ENCODE measurements around the gene PASD1.
"Not testable (repeated sequence)": the region's sequence is repeated elsewhere in the genome, so short reads cannot be mapped to it uniquely, and the experiment has no call there.

The PASD1 gene

GRCh38 chrX:151687635-151688034 is 124.2 kb downstream of the PASD1 start:
- TF ChIP-seq, protein P1, sequence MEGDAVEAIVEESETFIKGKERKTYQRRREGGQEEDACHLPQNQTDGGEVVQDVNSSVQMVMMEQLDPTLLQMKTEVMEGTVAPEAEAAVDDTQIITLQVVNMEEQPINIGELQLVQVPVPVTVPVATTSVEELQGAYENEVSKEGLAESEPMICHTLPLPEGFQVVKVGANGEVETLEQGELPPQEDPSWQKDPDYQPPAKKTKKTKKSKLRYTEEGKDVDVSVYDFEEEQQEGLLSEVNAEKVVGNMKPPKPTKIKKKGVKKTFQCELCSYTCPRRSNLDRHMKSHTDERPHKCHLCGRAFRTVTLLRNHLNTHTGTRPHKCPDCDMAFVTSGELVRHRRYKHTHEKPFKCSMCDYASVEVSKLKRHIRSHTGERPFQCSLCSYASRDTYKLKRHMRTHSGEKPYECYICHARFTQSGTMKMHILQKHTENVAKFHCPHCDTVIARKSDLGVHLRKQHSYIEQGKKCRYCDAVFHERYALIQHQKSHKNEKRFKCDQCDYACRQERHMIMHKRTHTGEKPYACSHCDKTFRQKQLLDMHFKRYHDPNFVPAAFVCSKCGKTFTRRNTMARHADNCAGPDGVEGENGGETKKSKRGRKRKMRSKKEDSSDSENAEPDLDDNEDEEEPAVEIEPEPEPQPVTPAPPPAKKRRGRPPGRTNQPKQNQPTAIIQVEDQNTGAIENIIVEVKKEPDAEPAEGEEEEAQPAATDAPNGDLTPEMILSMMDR (IDR thresholded peaks at IDR 0.05): no peak
- TF ChIP-seq ZFX (IDR thresholded peaks at IDR 0.05; ENCODE audit: borderline replicate concordance): no peak
- no peak overlapping the region for H3K27ac ChIP-seq

- H3K27ac ChIP-seq: no peak overlapping the region
- no peak for TF ChIP-seq ZFX (IDR thresholded peaks at IDR 0.05; ENCODE audit: borderline replicate concordance)
- TF ChIP-seq, protein P1 (IDR thresholded peaks at IDR 0.05): no peak
Measured at GRCh38 chrX:151688695-151689094, 125.2 kb downstream of the PASD1 start.

DNA sequence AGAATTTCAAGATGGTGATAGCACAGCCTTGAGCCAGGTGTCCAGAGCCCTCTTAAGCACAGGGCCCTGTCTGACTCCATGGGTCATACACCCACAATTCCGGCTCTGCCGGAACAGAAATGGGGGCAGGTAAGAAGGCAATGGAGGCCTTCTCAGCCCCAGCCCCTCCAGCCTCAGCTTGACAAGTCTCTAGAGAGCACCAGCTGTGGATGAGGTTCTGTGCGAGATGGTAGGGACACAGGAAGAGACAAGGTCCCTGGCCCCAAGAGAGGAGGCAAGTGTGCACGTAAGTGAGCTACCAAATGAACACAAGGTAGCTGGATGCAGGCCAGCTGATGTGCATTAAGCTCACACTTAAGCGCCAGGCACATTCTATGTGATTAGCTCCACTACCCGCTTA is 129.3 kb downstream of the PASD1 start:
- H3K27ac ChIP-seq: no peak overlapping the region
- no peak for TF ChIP-seq ZFX (IDR thresholded peaks at IDR 0.05; ENCODE audit: borderline replicate concordance)
- TF ChIP-seq, protein P1 (IDR thresholded peaks at IDR 0.05): no peak

DNA sequence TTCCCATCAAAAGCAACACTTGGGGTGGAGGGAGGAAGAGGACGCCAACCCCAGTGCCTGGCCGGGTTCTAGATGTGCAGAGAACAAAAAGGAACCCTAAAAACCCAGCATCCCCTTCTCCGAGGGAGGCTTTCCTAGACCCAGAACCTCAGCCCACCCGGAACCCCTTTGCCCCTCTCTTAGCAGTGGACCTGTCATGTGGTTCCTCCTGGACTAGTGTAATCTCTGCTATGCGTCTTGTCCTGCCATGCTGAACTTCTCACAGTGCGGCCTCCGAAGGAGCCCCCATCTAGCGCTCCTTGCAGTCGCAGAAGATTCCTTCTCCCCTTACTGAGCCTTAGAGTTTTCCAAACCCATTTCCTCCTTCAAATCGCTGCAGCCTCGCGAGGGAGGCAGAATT is 130.6 kb downstream of the PASD1 start:
- no peak for TF ChIP-seq ZFX (IDR thresholded peaks at IDR 0.05; ENCODE audit: borderline replicate concordance)
- TF ChIP-seq, protein P1 (IDR thresholded peaks at IDR 0.05): no peak
- no peak overlapping the region for H3K27ac ChIP-seq

DNA sequence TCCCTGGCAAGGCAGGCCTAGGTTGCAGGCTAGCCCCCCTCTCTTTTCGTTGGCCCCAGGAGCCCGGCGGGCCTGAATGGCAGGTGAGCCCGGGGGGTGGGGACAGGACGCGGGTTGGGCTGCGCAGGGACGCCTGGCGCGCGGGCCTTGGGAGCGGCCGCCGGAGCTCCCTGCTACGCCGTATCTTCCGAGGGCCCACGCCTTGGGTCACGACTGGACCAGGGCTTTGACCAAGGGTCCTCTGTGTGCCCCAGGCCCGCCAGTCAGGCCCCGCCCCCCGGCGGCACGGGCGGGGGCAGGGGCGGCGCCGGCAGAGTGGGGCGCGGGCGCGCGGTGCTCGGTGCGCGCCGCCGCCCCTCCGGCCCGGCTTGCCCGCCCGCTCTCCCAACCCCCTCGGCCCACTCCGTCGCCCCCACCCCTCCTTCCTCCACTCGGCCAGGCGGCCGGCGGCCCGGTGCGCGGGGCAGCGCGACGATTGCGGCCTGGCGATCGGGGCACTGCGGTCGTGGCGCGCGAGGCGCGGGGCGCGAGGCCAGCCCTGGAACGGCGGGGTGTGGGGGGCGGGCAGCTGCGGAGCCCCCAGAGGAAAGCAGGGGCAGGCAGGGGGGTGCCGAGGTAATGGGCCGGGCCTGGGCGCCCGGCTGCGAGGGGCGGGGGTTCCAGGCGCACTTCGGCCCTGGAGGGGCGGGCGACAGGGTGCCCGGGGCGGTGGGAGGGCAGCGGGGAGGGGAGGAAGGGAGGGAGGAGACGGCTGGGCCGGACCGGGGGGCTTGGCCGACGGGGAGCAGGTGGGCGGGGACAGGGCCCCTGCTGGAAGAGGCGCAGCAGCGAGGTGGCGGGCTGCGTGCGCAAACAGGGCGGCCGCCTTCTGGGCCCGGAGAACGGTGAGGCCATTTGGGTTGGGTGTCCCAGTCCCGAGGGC is 131.4 kb downstream of the PASD1 start, which contains the start of gene PRRG3:
PRRG3 (plus strand) TSS at position 798 of the 922 bp plus-strand sequence. CDS start 3,357 bp downstream, outside the sequence.
- H3K27ac ChIP-seq: no peak within 1 kb of the TSS
- no peak for TF ChIP-seq ZFX (IDR thresholded peaks at IDR 0.05; ENCODE audit: borderline replicate concordance)
- TF ChIP-seq, protein P1 (IDR thresholded peaks at IDR 0.05): no peak

- TF ChIP-seq ZFX (IDR thresholded peaks at IDR 0.05; ENCODE audit: borderline replicate concordance): no peak
- TF ChIP-seq, protein P1 (IDR thresholded peaks at IDR 0.05): no peak
- no peak overlapping the region for H3K27ac ChIP-seq
Measured at GRCh38 chrX:151695583-151696340, 132.3 kb downstream of the PASD1 start.

DNA sequence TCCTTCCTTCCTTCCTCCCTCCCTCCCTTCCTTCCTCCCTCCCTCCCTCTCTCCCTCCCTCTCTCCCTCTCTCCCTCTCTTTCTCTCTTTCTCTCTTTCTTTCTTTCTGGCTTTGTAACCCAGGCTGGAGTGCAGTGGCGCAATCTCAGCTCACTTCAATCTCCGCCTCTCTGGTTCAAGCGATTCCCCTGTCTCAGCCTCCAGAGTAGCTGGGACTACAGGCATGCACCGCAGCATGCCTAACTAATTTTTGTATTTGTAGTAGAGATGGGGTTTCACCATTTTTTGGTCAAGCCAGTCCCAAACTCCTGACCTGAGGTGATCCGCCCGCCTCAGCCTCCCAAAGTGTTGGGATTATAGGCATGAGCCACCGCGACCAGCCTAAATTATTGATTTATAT is 133.6 kb downstream of the PASD1 start:
- H3K27ac ChIP-seq: not testable (repeated sequence)
